NCI-H1694 treated with DMSO at 0.1 percent for 48 hours (cell line): ENCODE measurements around the gene TAF1C.
"Not testable (repeated sequence)": the region's sequence is repeated elsewhere in the genome, so short reads cannot be mapped to it uniquely, and the experiment has no call there.

Experiments
- DNase-seq: peaks from one replicate; lab custom pipeline; 2025; lab: John Stamatoyannopoulos, UW

Gene TAF1C

DNA sequence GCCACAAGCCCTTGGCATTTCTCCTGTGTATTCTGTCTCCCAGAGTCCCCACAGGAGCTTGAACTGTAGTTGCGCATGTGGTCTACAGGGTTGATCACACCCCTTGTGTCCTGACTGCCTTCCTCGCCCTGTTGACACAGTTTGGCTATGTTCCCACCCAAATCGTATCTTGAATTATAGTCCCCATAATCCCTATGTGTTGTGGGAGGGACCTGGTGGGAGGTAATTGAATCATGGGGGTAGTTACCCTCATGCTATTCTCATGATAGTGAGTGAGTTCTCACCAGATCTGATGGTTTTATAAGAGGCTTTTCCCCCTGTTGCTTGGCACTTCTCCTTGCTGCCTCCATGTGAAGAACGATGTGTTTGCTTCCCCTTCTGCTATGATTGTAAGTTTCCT lies 25.3 kb upstream of the TAF1C start:
- no peak for DNase-seq

DNA sequence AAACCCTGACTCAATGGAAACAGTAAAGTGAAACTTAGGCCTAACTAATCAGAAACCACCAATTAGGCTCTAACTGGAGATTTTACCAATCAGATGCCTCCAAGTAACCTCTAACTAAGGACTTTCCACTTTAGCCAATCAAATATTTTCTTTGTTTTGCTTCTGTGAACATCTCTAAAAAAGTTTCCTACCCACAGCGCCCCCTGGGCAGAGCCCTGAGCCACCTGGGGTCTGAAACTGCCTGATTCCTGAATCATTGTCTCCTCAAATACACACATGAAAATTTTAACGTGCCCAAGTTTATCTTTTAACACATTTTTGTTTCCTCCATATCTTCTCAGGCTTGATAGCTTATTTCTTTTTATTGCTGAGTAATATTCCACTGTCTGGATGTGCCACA lies 23.1 kb upstream of the TAF1C start:
- DNase-seq = no peak

DNA sequence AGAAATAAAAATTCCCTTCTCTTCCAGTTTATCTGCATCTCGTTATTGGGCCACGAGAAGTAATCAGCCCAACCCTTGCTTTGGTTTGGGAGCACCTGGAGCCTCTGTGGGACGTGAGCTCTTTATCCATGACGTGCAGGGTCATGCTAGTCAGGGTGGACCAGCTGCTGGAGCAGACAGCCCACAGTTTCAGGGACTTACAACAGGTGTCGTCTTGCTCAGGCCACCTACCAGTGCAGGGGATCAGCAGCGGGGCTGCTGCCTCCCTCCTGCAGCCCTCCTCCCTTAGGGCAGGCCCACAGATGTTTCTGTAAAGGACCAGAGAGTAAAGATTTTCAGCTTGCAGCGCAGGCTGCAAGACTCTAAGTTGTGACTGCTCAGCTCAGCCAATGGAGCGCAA lies 21.0 kb upstream of the TAF1C start:
- DNase-seq = peak; percentile 0

DNA sequence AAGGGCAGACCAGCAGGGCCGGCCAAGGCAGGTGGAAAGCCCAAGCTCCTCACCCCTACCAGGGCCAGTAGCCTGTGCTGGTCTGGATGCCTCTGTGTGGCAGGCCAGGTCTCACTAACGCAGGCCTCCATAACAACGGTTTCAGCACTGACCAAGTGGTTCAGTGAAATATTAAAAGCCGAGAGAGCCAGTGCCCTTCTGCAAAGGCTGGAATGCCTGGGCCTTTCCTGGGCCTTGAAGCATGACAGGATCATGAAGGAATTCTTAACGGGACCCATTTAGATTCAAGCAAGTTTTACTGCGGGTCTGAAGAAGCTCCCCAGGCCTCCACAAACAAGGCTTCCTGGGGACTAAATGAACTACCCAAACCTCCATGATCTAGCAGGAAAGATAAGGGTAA lies 20.4 kb upstream of the TAF1C start:
- DNase-seq = no peak

DNA sequence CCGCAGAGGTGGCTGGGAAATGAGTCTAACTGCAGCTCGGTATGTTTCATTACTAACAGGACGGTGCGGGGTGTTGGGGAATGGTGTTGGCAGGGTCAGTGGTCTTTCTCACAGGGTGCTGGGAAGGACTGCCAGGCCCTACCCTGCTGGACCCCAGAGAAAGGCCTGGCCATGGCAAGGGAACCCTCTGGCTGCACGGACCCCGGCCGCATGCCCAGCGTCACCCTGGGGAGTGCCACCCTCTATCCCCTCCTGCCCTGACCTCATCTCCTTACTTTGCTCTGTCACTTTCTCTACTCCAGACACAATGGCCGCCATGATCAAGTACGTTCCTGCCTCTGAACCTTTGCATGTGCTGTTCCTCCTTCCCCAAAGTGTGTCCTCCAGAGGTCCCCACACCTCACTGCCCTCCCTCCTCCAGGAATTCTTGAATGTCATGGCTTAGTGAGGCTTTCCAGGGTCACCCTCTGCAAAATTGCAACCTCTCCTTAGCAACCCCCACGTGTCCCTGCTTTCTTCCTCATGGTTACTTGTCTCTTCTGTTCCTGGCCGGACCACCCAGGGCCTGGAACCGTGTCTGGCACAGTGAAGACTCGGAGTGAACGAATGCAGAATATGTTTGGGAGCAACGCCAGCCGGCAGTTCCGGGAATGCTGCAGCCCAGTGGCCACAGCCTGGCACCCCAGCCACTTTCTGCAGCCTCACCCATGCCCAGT lies 19.3 kb upstream of the TAF1C start:
- DNase-seq = no peak

DNA sequence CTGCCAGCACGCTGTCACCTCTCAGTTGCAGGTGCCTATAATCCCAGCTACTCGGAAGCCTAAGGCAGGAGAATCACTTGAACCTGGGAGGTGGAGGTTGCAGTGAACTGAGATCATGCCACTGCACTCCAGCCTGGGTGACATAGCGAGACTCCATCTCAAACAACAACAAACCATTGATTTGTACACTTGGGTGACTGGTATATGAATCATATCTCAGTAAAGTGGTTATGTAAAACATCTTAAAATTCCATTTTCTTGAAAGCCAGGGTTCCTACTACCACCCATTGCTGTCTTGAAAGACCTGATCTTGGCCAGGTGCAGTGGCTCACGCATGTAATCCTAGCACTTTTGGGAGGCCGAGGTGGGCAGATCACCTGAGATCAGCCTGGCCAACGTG lies 18.3 kb upstream of the TAF1C start:
- not testable (repeated sequence) for DNase-seq

DNA sequence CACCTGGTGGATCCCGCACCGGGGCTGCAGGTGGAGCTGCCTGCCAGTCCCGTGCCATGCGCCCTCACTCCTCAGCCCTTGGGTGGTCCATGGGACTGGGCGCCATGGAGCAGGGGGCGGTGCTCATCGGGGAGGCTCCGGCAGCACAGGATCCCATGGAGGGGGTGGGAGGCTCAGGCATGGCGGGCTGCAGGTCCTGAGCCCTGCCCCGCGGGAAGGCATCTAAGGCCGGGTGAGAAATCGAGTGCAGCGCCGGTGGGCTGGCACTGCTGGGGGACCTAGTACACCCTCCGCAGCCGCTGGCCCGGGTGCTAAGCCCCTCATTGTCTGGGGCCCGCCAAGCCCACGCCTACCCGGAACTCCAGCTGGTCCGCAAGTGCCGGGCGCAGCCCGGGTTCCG lies 17.7 kb upstream of the TAF1C start:
- DNase-seq = not testable (repeated sequence)

DNA sequence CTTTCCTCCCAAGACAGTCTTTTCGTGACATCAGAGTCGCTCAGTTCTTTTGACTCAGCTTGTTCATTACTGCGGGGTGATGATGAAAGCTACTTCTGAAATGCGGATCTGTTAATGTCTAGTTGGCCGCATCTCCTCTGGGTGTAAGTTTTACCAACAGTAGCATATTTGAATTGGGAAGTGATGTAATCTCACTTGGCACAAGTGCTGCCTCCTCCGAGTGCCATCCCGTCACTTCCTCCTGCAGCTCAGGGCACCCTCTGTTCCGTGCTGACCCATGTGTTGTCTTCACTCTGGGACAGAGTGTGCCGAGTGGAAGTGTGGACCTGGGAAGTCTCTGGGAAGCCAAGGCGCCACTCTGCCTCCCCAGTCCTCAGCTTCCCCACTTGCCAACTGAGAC lies 13.0 kb upstream of the TAF1C start:
- DNase-seq = no peak

DNA sequence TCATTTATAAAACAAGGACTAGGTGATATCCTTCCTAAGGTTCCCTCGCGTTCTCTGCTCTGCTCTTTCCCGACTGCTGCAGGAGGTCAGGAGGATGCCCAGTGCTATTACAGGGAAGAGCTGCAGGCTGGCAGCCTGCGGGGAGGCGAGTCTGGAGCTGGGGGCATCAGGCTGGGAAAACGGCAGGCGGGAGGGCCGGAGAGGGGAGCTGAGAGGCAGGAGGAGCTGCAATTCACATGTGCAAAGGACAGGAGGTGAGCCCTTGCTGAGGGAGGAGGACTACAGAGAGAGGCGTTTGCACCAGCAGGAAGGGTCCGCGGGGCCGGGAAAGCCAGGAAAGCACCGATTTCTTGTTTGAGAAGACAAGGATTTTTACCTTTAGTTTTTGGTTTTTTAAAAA lies 12.2 kb upstream of the TAF1C start:
- no peak for DNase-seq

DNA sequence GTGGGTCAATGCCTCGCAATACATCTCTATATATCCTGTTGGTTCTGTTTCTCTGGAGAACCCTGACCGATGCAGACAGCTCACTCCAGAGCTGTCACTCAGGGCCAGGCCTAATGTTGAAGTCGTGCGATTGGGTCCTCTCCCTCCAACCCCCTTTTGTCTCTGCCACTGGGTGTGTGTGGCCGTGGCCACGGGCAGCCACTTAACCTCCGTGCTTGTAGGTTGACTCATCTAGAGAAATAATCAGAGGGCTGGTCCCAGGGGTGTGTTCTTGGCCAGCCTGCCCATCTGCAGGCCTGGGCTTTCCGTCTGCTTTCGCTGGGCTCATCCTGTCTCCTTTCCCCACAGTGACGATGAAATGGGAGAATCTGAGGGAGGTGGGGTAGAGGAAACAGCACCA lies 11.5 kb upstream of the TAF1C start:
- DNase-seq = no peak

DNA sequence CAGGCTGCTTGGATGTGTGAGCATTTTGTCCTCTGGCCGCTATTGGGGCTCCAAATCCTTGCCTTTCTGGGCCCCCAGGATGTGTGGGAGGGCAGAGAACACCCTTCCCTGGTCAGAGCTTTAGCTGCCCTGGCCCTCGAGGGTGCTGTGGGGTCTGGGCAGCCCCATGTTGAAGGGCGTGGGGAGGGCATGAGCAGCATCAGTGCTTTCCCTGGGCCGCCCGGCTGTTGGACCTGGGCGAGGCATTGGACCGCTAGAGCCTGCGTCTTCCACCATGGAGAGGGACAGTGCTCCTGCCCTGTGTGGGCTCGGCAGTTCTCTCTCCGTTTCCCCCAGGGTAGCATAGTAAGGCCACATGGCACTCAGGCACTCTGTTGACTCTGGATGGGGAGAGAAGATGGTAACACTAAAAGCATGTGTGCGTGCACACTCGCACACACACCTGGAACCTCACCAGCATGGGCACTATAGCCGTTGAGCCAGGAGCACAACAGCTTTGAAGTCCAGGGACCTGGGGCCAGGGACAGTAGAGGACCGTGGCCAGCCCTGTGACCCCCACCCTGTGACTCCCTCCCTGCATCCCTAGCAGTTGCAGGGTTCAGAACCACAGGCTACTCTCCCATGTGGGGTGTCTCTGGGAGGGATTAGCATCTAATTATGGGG lies 10.7 kb upstream of the TAF1C start:
- DNase-seq = no peak

DNA sequence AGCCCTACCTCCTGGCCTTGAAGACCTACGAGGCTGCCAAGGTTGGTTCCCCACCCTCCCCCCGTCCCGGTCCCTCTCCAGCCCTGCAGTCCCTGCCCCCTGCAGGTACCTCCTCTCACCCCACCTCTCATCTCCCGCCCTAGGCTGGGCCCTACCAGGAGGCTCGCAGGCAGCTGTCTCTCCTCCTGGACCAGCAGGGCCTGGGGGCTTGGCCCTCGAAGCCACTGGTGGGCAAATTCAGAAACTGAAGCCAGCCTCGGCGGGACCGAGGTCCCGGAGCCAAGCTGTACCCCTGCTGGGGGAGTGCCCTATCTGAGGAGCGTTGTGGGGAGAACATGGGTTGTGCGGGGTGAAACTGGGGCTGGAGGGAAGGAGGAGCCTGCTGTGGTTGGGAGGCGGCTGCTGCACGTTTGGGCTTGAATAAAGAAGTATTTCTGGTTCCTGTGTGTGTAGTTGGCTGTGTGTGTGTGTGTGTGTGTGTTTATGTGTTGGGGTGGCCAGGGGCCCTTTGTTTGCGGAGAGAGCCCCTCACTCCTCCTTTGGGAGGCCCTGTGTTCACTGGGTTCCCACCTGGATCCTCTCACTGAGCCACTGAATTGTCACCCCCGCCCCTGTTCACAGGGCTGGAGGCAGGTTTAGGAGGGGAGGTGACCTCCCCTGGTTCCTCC lies 10.0 kb upstream of the TAF1C start:
- no peak for DNase-seq

DNA sequence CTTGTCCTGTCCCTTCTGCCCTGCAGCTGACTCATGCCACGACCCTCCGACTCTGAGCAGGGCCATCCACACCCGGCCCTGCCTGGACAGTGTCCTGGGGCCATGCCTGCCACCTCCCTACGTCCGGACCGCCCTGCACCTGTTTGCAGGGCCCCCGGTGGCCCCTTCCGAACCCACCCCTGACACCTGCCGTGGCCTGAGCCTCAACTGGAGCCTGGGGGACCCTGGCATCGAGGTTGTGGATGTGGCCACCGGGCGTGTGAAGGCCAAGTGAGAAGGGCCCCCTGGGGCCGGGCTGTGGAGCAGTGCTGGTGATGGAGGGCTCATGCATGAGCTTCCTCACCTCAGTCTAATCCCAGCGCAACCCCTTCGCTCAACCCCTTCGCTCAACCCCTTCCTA lies 9.2 kb upstream of the TAF1C start:
- DNase-seq = no peak

DNA sequence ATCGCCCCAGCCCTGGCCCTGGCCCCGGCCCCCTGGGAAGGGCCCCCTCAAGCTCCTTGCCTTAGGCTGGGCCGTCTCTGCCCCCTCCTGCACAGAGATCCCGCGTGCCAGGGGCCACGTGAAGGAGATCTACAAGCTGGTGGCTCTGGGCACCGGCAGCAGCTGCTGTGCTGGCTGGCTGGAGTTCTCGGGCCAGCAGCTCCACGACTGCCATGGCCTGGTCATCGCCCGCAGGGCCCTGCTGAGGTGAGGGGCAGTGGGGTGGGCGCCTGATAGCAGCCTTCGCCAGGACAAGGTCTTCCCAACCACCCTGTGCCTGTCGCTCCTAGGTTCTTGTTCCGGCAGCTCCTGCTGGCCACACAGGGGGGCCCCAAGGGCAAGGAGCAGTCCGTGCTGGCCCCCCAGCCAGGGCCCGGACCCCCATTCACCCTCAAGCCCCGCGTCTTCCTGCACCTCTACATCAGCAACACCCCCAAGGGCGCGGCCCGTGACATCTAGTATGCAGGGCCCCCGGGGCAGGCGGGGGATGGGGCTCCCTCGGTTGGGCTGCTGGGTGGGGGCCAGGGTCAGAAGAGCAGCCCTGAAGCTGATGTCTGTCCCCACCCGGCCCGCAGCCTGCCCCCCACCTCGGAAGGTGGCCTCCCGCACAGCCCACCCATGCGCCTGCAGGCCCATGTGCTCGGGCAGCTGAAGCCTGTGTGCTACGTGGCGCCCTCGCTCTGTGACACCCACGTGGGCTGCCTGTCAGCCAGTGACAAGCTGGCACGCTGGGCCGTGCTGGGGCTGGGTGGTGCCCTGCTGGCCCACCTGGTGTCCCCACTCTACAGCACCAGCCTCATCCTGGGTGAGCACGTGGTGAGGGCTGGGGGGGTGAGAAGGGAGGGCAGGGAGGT lies 8.6 kb upstream of the TAF1C start:
- DNase-seq = no peak

DNA sequence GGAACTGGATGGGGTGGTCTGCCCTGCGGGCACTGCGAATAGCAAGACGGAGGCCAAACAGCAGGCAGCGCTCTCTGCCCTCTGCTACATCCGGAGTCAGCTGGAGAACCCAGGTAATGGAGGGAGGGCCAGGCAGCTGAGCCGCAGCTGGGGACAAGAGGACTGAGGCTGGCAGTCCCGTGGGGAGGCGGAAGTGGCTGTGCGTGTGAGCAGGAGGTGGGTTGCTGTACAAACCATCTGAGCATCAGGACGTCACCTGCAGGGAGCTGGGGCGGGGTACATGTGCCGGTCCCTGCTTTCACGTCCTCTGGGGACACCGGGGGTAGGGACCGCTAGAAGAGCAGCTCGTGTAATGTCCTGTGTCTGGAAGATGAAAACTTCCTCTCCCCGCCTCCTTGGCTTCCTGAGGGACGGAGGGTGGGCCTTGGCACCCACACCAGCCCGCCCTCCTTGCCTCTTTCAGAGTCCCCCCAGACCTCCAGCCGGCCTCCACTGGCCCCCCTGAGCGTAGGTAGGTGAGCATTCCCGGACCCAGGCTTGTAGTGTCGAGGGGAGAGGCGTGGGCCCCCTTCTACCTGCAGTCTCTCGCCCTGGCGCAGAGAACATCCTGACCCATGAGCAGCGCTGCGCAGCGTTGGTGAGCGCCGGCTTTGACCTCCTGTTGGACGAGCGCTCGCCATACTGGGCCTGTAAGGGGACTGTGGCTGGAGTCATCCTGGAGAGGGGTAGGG lies 7.8 kb upstream of the TAF1C start:
- no peak for DNase-seq

DNA sequence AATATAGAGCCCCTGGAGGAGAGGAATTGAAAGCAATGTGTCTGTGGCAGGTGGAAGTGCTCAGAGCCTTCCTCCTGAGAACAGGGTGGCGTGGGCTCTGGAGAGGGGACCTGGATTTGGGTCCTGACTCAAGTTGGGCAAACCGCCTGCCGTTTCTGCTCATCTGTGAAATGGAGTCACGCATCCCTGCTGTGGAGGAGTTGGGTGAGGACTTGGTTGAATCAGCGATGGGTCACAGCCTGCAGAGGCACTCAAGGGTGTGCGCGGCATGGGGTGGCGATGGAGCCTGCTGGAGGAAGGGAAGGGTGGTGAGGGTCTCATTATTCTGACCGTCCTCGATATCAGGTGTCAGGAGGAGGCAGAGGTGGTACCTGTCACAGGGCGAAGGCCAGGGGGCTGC lies 7.2 kb upstream of the TAF1C start:
- no peak for DNase-seq

DNA sequence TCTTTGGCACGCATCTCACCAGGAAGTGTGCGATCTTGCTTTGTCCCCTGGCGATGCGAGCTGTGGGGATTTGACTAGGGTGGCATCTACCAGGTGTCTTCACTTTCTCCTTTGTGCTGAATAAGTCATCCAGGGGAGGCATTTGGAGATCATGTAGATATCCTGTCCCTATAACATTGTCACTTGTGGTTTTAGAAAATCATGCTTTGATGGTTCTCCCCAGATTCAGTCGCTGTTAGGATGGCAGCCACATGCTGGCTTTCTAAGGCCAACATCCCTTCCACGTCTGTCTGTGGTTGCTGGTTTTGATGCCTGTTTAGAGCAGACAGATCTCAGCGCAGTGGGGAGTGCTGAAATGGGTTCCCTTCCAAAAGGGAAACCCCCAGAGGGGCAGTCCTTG lies 6.6 kb upstream of the TAF1C start:
- DNase-seq = no peak

DNA sequence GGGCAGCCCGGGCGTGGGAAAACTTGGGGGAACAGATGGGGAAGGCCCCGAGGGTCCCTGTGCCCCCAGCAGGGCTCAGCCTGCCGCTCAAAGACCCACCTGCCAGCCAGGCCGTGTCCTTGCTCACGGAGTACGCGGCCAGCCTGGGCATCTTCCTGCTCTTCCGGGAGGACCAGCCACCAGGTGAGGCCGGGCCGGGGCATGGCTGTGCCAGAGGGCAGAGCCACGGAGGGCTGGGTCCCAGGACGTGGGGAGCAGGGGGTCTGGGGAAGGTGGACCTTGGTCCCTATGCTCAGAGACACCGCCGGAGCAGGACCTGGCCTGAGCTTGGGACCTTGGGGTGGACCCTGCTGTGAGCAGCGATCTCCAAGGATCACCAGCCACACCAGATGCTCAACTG lies 4.6 kb upstream of the TAF1C start:
- DNase-seq = no peak

DNA sequence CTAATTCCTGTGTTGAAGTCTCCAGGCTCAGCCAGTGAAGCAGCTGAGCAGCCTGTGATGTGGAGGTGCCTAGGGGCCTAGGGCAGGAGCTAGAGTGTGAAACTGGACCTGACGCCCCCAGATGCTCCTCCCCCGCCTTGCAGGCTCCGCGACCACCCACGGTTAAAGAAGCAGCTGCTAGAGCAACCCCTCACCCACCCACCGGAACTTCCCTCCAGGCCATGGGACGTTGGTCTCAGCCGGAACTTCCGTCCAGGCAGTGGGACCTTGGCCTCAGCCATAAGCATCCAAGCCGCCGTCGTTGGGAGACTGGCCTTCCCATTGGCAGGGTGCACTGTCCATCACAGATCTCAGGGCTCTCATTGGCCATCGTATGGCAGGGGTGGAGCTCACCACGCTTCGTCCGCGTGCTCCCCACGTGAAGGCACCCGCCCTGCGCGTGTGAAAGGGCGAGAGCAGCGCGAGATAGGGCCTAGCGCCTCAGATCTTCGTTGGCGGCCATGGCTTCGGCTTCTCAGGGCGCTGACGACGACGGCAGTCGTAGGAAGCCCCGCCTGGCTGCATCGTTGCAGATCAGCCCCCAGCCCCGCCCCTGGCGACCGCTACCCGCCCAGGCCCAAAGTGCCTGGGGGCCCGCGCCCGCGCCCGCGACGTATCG lies 4.0 kb upstream of the TAF1C start, which contains the start of gene ADAD2:
ADAD2 (plus strand) TSS at position 427 of the 658 bp plus-strand sequence; CDS start at position 501, 74 bp downstream.
- no peak for DNase-seq

DNA sequence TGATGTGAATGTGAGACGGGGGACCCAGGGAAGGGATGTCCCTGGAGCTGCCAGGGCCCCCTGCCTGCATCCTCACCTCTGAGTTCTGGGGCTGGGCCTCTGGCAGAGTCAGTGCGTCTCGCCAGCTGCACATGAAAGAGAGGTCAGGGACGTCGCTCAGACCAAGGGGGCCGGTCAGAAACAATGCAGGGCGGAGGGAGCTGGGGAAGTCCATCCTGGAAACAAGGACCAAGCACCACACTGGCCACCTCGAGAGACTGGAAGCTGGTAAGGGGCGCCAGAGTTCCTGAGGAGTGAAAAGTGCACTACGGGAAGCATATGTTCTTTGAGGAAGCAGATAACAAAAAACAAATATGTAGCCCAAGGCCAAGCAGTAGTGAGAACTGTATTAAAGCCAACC lies 2.1 kb downstream of the TAF1C start:
- DNase-seq = no peak
